Body of pancreas (tissue), 4 donors: ENCODE measurements around the gene SHH. TPM values are rescaled to one million over a fixed set of nuclear protein-coding genes. Genes with fewer than 3 reads are reported as not detected.

Experiments
- ATAC-seq: fragments of 150-250 bp; one replicate; pipeline ENCODE4 v1.9.1; 2016
- DNase-seq, 4 donors: peaks; one replicate each; pipeline ENCODE4 v3.0.0-alpha.2; 2019
- H3K27ac ChIP-seq, 4 donors: fragments of 200-600 bp; sonication (generic); 1 replicate in 3 of 4; 2 replicates in 1 of 4; pipeline versions ENCODE4 v1.5.1 to v1.6.1; 2016 to 2019; ENCODE audit warnings: mild to moderate bottlenecking in 1 of 4, mixed read lengths in 1 of 4, moderate library complexity in 1 of 4
- H3K27me3 ChIP-seq, 2 donors: fragments of 200-600 bp; sonication (generic); one replicate each; pipeline ENCODE4 v1.6.0; 2016; ENCODE audit warnings: mild to moderate bottlenecking in 1 of 2
- H3K36me3 ChIP-seq, 2 donors: fragments of 200-600 bp; sonication (generic); replicated peaks in 1 of 2; 2 replicates each; pipeline ENCODE4 v1.5.1; 2016; ENCODE audit warnings: low read depth in 2 of 2; ENCODE audit not compliant: insufficient read depth in 1 of 2
- H3K4me1 ChIP-seq: fragments of 200-600 bp; sonication (generic); one replicate; pipeline ENCODE4 v1.6.0; 2016
- H3K4me3 ChIP-seq, 2 donors: fragments of 200-600 bp; sonication (generic); 1 replicate in 1 of 2; 2 replicates in 1 of 2; pipeline ENCODE4 v1.5.1; 2016 to 2019
- H3K9me3 ChIP-seq, 3 donors: fragments of 200-600 bp; sonication (generic); 1 replicate in 2 of 3; 2 replicates in 1 of 3; pipeline ENCODE4 v1.5.1; 2016
- CTCF ChIP-seq, 7 experiments: fragments of 450-650 bp in 4 of 7; fragments of 200-600 bp in 3 of 7; sonication (generic) in 3 of 7; IDR thresholded peaks; one replicate each; pipeline ENCODE4 v1.5.1; 2016 to 2019; ENCODE audit warnings: antibody characterized with exemption in 7 of 7
- POLR2A ChIP-seq, 3 donors: fragments of 450-650 bp; IDR thresholded peaks; one replicate each; pipeline ENCODE4 v1.6.1; 2016; ENCODE audit warnings: antibody characterized with exemption in 3 of 3, mild to moderate bottlenecking in 2 of 3
- WGBS, 2 donors: methylation state at CpG; one replicate each; pipeline ENCODE4 v1.1.5; 2017; 5-methylcytosine and 5-hydroxymethylcytosine counted together
- intact Hi-C: fragments of 100-400 bp; cut with DNase I; formaldehyde crosslinking; loops from one replicate; pipeline ENCODE4 v1.15.1; 2023
- total RNA-seq, 2 donors: library from RNA; depleted of rRNA; stranded (reverse); fragments of >200 nt; gene quantifications; one replicate each; pipeline ENCODE4 v1.1.0, GENCODE V29; 2016

The SHH gene
- total RNA-seq, 2 donors from 2014 or later, result 0.33 to 0.78 TPM

GRCh38 chr7:155836216-155837125 is 24.2 kb upstream of the SHH start:
- H3K27me3 ChIP-seq, result no peaks in the 10 kb centered on the region
- no peak for DNase-seq
- intact Hi-C loops, result no loop called here
- no peaks in the 10 kb centered on the region for H3K4me1 ChIP-seq
- H3K4me3 ChIP-seq, result no peak overlapping the region
- ATAC-seq, result no peak
- H3K36me3 ChIP-seq, result no peaks in the 10 kb centered on the region
- WGBS, 2 donors, result 77 to 78% methylated on average over 11 to 24 of the region's 28 CpGs
- no peak overlapping the region for H3K27ac ChIP-seq
- TF ChIP-seq CTCF (IDR thresholded peaks at IDR 0.05), result no peak
- TF ChIP-seq POLR2A (IDR thresholded peaks at IDR 0.05), result no peak
- no peaks in the 10 kb centered on the region for H3K9me3 ChIP-seq

- no peak for ATAC-seq
- no peak for TF ChIP-seq CTCF (IDR thresholded peaks at IDR 0.05)
- no peak for TF ChIP-seq POLR2A (IDR thresholded peaks at IDR 0.05)
- WGBS, 2 donors, result 77 to 81% methylated on average over 12 to 14 of the region's 14 CpGs
- no peaks in the 10 kb centered on the region for H3K9me3 ChIP-seq
- H3K27ac ChIP-seq, result no peak overlapping the region
- no peaks in the 10 kb centered on the region for H3K27me3 ChIP-seq
- H3K4me3 ChIP-seq, result no peak overlapping the region
- no peaks in the 10 kb centered on the region for H3K36me3 ChIP-seq
- H3K4me1 ChIP-seq, result no peaks in the 10 kb centered on the region
- intact Hi-C loops, result no loop called here
- DNase-seq, result no peak
Measured at GRCh38 chr7:155835446-155836215, 23.4 kb upstream of the SHH start.

- Histone ChIP-seq H3K27me3 (no peaks in the 10 kb centered on the region), H3K4me1 (no peaks in the 10 kb centered on the region), H3K4me3 (no peak overlapping the region), H3K36me3 (no peaks in the 10 kb centered on the region), H3K27ac (no peak overlapping the region), H3K9me3 (no peaks in the 10 kb centered on the region)
- 68 to 70% methylated on average over 15 to 16 of the region's 16 CpGs for WGBS, 2 donors
- intact Hi-C loops, result no loop called here
- no peak for DNase-seq
- TF ChIP-seq POLR2A (IDR thresholded peaks at IDR 0.05), result no peak
- no peak for TF ChIP-seq CTCF (IDR thresholded peaks at IDR 0.05)
- no peak for ATAC-seq
Measured at GRCh38 chr7:155834486-155835048, 22.3 kb upstream of the SHH start.

DNA sequence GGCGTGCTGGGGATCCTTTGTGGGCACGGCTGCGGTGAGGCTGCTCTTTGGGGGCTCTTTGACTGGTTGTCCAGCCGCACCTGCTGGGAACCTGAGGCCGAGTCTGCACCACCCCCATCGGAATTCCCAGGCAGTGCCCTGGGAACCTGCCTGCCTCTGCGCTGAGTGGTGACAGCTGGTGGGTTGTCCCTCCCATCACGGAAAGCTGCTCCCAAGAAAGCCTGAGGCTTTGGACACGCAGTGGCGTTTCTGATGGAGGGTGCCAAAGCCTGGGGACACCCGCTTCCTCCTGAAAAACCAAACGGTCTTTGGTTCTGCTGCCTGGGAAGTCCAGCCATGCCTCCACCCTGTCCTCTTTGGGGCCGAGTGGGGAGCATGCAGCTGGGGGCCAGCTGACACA is 21.4 kb upstream of the SHH start:
- intact Hi-C loops, result no loop called here
- 40% methylated on average over 13 of the region's 13 CpGs; no CpG with 5 or more reads in 1 of the 2 donors for WGBS, 2 donors
- ATAC-seq (no peak), DNase-seq (no peak)
- Histone ChIP-seq H3K36me3 (no peaks in the 10 kb centered on the region), H3K27ac (no peak overlapping the region), H3K27me3 (no peaks in the 10 kb centered on the region), H3K4me3 (no peak overlapping the region), H3K4me1 (no peaks in the 10 kb centered on the region), H3K9me3 (no peaks in the 10 kb centered on the region)
- TF ChIP-seq CTCF (IDR thresholded peaks at IDR 0.05) (no peak), POLR2A (IDR thresholded peaks at IDR 0.05) (no peak)
